Keratinocyte (primary cell): ENCODE results near the gene PTPN6. TPM values are rescaled to one million over a fixed set of nuclear protein-coding genes. Genes with fewer than 3 reads are reported as not detected.

Source experiments
- DNase-seq: peaks from one replicate; pipeline ENCODE4 v3.0.0-alpha.2; 2011; ENCODE audit warnings: low read depth, missing footprints, low spot score
- FAIRE-seq: peaks from 2 replicates; lab custom pipeline; 2011; peaks lifted over from hg19 to GRCh38; lab: Jason Lieb, UNC
- H2AFZ ChIP-seq: 2 replicates; pipeline ENCODE4 v1.6.0; 2012; ENCODE audit warnings: low read length, control low read depth, inconsistent platforms; ENCODE audit not compliant: control insufficient read depth
- H3K27ac ChIP-seq: 2 replicates; pipeline ENCODE4 v1.5.1; 2011; ENCODE audit warnings: low read length; ENCODE audit not compliant: control insufficient read depth, insufficient read depth
- H3K27me3 ChIP-seq: 3 replicates; pipeline ENCODE4 v1.6.0; 2011; ENCODE audit warnings: low read length; ENCODE audit not compliant: control insufficient read depth, insufficient read depth; ENCODE audit errors: extremely low read depth
- H3K36me3 ChIP-seq, 2 experiments: 2 replicates in 1 of 2; 3 replicates in 1 of 2; pipeline ENCODE4 v1.5.1; 2011; ENCODE audit warnings: low read length in 2 of 2, mild to moderate bottlenecking in 1 of 2; ENCODE audit not compliant: control insufficient read depth in 2 of 2, insufficient read depth in 2 of 2; ENCODE audit errors: extremely low read depth in 1 of 2
- H3K4me1 ChIP-seq: 3 replicates; pipeline ENCODE4 v1.5.1; 2011; ENCODE audit warnings: low read length; ENCODE audit not compliant: control insufficient read depth, insufficient read depth; ENCODE audit errors: extremely low read depth
- H3K4me2 ChIP-seq: 3 replicates; pipeline ENCODE4 v1.6.0; 2011; ENCODE audit warnings: low read depth, low read length; ENCODE audit not compliant: control insufficient read depth, insufficient read depth; ENCODE audit errors: extremely low read depth
- H3K4me3 ChIP-seq, 3 experiments: fragments of 200-600 bp in 1 of 3; sonication (generic) in 1 of 3; 2 replicates in 2 of 3; 3 replicates in 1 of 3; pipeline ENCODE4 v1.5.1; 2011 to 2016; ENCODE audit warnings: low read length in 3 of 3, mild to moderate bottlenecking in 3 of 3, control low read depth in 2 of 3, inconsistent platforms in 1 of 3, low read depth in 1 of 3, mixed read lengths in 1 of 3, mixed run types in 1 of 3, moderate library complexity in 1 of 3; ENCODE audit not compliant: control insufficient read depth in 2 of 3, insufficient read depth in 2 of 3; ENCODE audit errors: extremely low read depth in 1 of 3
- H3K79me2 ChIP-seq: 2 replicates; pipeline ENCODE4 v1.6.0; 2012; ENCODE audit warnings: low read length; ENCODE audit not compliant: control insufficient read depth, insufficient read depth
- H3K9ac ChIP-seq: 3 replicates; pipeline ENCODE4 v1.6.0; 2011; ENCODE audit warnings: low read length; ENCODE audit not compliant: control insufficient read depth, insufficient read depth; ENCODE audit errors: extremely low read depth
- H3K9me1 ChIP-seq: 3 replicates; pipeline ENCODE4 v1.6.0; 2011; ENCODE audit warnings: low read length; ENCODE audit not compliant: control insufficient read depth, insufficient read depth; ENCODE audit errors: extremely low read depth
- H3K9me3 ChIP-seq: 2 replicates; pipeline ENCODE4 v1.5.1; 2012; ENCODE audit warnings: low read depth, low read length; ENCODE audit not compliant: control insufficient read depth
- H4K20me1 ChIP-seq: 3 replicates; pipeline ENCODE4 v1.6.0; 2011; ENCODE audit warnings: low read length; ENCODE audit not compliant: control insufficient read depth, insufficient read depth; ENCODE audit errors: extremely low read depth
- CTCF ChIP-seq, 3 experiments: IDR thresholded peaks in 1 of 3; conservative IDR thresholded peaks in 1 of 3; optimal IDR thresholded peaks in 1 of 3; 2 replicates in 2 of 3; 3 replicates in 1 of 3; pipeline versions ENCODE3 to v1.5.1; 2011; ENCODE audit warnings: low read length in 3 of 3, mild to moderate bottlenecking in 3 of 3, moderate library complexity in 2 of 3, control low read depth in 1 of 3, inconsistent platforms in 1 of 3; ENCODE audit not compliant: insufficient read depth in 2 of 3; ENCODE audit errors: extremely low read depth in 1 of 3
- EZH2 ChIP-seq: IDR thresholded peaks from one replicate; pipeline ENCODE4 v1.6.1; 2012; ENCODE audit warnings: inconsistent platforms, mild to moderate bottlenecking, low read length, moderate library complexity
- dilution Hi-C: fragments of 300-500 bp; cut with MboI; formaldehyde crosslinking; loops from one replicate; pipeline ENCODE4 v1.7.0; 2020; ENCODE audit warnings: low sequenced_read_pairs; ENCODE audit not compliant: extremely low pct_ligation_motif_present
- polyA plus RNA-seq, 5 experiments: library from polyadenylated mRNA; depleted of rRNA in 3 of 5; stranded (reverse) in 3 of 5; stranded (forward) in 1 of 5; unstranded in 1 of 5; fragments of >200 nt; gene quantifications; 1 replicate in 1 of 5; 2 replicates in 3 of 5; 3 replicates in 1 of 5; pipeline versions ENCODE4 v1.2.1 to v1.2.3, GENCODE V29; 2011 to 2012; ENCODE audit warnings: missing spikeins in 2 of 5, low read depth in 1 of 5, low replicate concordance in 1 of 5

PTPN6 gene
- polyA plus RNA-seq, 1 donor (not counting 4 experiments of a cell fraction or from before 2014, with no cell fraction given) = 18.7 TPM

GRCh38 chr12:6956021-6956727 lies 5.0 kb downstream of the PTPN6 start:
- TF ChIP-seq EZH2 = no peak
- TF ChIP-seq CTCF (optimal IDR thresholded peaks at IDR 0.05 in 1 of 3, IDR thresholded peaks at IDR 0.05 in 1 of 3, conservative IDR thresholded peaks at IDR 0.05 in 1 of 3; ENCODE audit: extremely low read depth in 1 of 3, insufficient read depth in 2 of 3, low read length in 3 of 3) = no peak
- no peak for DNase-seq
- no peak overlapping the region for H3K4me3 ChIP-seq
- H3K9me3 ChIP-seq = no peaks in the 10 kb centered on the region
- H3K36me3 ChIP-seq = peaks cover 0 to 1% of the 10 kb centered on the region in 2 experiments
- no peak overlapping the region for H3K27ac ChIP-seq
- no peak overlapping the region for H3K9ac ChIP-seq
- no peaks in the 10 kb centered on the region for H3K27me3 ChIP-seq
- H3K9me1 ChIP-seq = no peaks in the 10 kb centered on the region
- FAIRE-seq = no peak
- H2AFZ ChIP-seq = no peak overlapping the region
- no peak overlapping the region for H3K4me2 ChIP-seq
- no peaks in the 10 kb centered on the region for H3K79me2 ChIP-seq
- dilution Hi-C loops = no loop called here
- no peaks in the 10 kb centered on the region for H4K20me1 ChIP-seq
- H3K4me1 ChIP-seq = peaks cover 18% of the 10 kb centered on the region

- Histone ChIP-seq H3K27me3 (no peaks in the 10 kb centered on the region), H3K79me2 (no peaks in the 10 kb centered on the region), H4K20me1 (no peaks in the 10 kb centered on the region), H3K9ac (no peak overlapping the region), H3K36me3 (peaks cover 0 to 1% of the 10 kb centered on the region in 2 experiments), H3K9me1 (no peaks in the 10 kb centered on the region), H3K4me1 (peaks cover 28% of the 10 kb centered on the region), H3K27ac (no peak overlapping the region), H3K9me3 (no peaks in the 10 kb centered on the region), H2AFZ (no peak overlapping the region), H3K4me2 (no peak overlapping the region), H3K4me3 (no peak overlapping the region)
- dilution Hi-C loops = no loop called here
- DNase-seq = no peak
- TF ChIP-seq EZH2 (no peak), CTCF (optimal IDR thresholded peaks at IDR 0.05 in 1 of 3, IDR thresholded peaks at IDR 0.05 in 1 of 3, conservative IDR thresholded peaks at IDR 0.05 in 1 of 3; ENCODE audit: extremely low read depth in 1 of 3, insufficient read depth in 2 of 3, low read length in 3 of 3) (no peak)
- FAIRE-seq = no peak
Measured at GRCh38 chr12:6957151-6957701, 6.1 kb downstream of the PTPN6 start.
